NCI-H2171 (cell line): Measurements from ENCODE around the gene FNDC3B.

ENCODE experiments used
- DNase-seq: peaks from one replicate; lab custom pipeline; 2025; lab: John Stamatoyannopoulos, UW

Gene FNDC3B

DNA sequence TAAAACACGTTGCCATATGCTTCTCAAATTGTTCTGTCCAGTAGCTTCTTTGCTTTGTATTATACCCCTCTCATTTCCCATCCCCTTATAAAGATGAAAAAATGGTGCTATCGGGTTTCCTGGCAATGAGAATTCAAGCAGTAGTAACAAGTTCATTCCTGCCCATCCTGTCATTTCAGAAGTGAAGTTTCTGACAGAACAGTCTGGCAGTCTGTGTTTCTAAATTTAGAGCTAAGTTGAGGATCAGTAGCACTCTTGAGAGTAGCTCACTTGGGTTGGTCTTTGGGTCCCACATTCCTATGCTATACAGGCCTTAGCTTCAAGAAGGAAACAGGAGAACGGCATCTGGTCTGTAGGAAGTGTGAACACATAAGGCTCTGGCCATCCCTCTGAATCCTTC, 274.3 kb downstream of the FNDC3B start:
- peak; percentile 81 for DNase-seq

DNA sequence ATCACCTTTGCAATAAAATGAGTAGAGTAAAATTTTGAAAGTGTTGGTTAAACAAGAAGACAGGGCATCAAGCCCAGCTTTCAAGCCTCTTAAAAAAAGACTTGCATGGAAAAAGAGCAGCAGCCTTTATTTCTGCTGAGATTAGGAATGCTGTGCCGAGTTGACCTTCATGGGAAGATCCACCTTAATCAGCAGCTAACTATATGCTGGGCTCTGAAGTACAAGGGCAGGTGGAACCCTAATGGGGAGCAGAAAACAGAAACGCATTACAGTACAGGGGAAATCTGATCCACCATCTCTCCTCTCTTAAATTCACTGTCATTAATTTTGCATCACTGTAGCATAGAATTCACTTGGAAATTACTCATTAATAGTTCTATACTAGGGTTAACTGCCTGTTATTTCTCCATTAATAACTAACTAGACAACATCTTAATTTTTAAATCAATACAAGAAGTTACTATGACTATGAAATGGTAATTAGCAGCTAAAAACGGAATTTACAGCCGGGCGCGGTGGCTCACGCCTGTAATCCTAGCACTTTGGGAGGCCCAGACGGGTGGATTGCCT, 275.3 kb downstream of the FNDC3B start:
- no peak for DNase-seq

DNA sequence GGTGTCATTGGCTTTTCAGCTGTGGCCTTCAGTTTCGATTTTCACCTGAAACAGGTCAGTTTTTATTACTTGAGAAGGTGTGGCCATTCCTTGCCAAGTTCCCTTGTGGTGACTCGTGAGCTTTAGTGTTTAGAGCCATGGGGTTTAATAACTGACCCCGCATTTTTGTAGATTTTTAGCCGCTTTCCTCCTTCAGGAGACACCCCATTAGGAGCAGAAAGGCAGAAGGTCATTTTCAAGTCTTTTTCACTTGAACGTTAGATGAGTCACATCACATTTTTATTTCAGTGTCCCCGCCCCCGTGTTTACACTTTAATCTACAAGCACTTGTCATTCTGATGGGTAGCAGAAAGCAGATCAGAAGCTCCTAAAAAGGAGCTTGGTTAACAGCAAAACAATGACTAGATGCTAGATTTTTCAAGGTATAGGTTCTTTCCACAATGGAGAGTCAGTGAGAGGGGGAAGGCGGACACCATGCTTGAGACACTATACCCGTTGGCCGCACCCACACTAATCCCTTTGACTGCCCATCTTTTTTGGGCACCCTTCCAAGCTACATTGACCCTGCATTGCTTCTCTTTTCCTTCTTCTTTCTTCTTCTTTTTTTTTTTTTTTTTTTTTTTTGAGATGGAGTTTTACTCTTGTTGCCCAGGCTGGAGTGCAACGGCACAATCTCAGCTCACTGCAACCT, 276.2 kb downstream of the FNDC3B start:
- DNase-seq: no peak

DNA sequence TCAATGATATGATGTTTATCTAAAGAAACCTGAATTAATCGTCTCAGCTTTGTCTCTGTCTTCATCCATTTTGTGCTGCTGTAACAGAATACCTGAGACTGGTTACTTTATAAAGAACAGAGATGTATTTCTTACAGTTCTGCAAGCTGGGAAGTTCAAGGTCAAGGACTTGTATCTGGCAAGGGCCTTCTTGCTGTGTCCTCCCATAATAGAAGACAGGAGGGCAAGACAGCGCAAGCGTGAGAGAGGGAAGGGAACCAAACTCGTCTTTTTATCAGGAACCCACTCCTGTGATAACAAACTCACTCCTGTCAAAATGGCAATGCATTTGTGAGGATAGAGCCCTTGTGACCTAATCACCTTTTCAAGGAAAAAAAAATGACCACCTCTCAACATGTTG, 277.4 kb downstream of the FNDC3B start:
- no peak for DNase-seq

DNA sequence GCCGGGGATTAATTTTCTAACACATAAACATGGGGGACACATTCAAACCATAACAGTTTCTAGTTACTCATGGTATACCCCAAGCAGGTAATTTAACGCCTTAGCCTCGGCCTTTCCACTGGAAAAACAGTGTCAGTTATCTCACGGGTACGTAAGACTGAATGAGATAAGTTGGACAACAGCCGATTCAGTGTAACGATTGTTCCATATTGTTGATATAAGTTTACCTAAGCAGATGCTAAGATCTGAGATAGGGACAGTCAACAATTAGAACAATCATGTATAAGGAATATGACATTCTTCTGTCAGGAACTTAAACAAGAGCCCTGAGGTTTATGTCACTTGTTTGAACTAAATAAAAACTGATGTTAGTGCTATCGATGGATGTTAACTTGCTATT, 278.1 kb downstream of the FNDC3B start:
- no peak for DNase-seq

DNA sequence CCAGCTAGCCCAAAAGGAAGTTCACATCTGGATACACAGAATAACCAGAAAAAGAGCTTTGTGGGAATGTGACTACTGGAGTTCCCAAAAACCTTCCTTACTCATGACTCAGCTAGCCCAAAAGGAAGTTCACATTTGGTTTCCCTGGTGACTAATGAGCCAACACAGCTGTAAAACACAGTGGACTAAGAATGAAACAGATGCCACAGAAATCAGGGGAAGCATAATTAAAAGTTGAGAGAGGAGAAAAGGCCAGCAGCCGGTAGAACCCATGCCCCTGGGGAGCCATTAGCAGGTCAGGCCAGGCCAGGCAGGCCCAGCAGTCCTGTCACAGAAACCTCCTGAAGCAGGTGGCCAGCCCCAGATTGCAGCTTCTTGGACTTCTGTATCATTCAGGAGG, 278.6 kb downstream of the FNDC3B start:
- peak; percentile 64 for DNase-seq

DNA sequence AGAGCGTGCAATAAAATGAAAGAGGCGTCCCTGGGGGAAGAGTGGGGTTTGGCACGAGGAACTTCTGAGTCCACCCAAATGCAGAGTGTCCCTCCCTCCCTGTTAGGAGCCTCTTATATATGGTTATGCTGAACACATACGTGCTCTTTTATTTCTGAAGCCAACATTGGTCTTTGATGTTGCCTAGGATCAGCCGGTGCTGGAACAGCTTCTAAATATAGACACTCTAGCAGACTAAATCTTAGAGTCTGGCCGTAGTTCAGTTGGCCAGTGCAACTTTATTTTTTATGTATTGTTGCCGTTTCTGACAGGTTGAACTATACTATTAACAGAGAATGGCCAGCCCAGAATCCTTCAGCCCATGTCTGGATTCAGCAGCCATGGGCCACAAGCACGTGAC, 280.2 kb downstream of the FNDC3B start:
- DNase-seq: no peak

DNA sequence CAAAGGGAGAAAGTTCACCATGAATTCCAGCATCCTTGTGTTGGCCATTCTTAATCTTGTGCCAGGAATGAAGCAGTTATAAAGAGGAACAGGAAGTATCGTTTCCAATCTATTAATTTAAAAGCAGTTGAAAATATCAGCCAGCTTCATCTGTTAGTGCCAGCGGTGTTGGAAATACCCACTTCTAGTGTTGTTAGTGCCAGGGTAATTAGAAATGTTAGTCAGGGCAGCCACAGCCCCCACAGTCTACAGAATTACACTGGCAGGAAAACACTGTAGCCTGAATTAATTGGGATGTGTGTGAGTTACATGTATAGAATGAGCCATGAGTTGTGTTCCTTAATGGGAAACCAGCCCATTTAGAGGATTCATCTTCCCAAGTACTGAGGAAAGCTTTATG, 281.1 kb downstream of the FNDC3B start:
- no peak for DNase-seq

DNA sequence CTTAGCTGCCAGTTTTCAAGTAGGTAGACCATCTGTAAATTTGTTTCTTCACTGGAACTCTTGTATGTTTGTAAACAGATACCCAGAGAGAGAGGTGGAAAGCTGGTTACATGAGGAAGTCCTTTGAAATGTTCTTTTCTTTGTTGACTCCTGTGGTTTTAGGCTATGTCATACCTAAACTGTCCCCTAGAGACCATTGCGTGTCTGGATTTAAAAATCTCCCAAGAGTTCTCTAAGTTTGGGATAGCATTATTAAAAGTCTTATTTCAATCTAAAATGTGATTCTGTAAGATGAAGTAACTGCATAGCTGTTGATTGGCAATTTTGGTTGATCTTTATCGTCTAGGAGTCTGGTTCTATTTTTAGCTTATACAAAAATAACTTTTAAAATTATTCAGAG, 281.7 kb downstream of the FNDC3B start:
- DNase-seq: no peak

DNA sequence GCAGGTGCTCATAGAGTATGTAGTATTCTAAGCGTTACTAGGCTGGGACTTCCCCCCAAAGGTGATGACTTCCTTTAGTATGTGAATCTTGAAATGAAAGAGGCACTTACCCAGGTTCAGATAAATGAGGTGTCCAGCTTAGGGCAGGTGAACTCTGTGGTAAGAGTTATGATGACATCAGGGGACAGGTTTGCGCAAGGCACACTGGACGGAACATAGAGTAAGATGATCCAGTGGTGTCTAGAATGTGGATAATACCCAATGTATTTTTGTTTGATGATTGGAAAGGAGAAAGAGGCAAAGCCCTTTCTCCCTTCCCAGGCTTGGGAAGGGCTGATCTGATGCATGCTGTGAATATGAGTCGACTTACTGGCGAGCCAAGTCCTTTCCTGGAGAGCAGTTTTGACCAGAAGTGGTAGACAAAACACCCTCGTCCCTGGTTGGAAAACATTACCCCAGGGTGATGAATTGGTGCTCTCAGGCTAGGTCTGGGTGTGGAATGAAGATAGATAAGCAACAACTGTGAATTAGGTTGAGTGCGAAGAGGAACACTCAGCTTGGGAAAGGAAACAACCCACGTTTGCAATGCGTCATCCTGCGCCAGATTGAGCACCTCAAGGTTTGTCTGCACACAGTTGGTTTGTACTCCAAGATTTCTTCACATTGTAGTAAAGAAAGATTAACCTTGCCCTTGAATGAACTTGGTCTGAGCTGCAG, 284.7 kb downstream of the FNDC3B start:
- no peak for DNase-seq

DNA sequence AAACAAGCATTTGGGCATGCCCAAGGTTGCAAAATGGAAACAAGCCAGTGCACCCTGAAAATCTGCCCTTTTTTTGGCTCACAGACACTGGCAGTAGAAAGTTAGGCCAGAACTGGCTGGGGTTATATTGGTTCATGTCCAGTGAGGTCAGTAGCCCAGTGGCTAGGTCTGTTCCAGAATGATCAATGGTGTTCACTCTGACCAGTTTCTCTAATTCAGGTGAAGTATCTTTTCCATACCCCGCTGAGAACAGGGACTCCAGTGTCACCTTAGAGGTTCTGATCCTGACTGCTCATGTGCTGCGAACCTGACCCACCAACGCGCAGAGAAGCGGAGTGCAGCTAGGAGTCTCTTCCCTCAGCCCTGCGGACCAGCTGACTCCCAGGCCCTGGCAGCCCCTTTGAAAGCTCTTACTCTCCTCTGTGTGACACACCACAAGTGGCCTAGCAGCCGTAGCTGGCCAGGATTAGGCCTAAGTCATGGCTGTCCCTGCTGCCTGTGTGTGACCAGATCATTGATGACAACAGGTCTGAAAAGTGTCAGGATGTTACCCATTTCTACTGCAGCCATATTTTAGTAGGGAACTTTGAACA, 285.3 kb downstream of the FNDC3B start:
- no peak for DNase-seq

DNA sequence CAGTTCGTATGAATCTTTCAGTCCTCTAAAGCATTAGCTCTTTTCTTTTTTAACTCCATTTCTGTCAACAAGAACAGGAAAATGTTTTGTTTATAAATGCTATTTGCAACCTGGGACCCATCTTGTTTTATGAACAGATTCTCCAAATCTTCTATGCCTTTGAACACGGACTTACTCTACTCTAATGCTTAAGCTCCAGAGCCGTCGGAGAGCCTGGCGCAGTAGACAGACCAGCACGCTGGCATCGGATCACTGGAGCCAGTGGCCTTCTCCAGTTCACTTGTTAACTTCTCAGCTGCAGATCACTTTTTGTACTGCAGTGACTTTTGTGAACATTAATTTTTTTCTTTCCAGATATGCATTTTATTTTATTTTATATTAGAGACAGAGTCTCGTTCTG, 286.1 kb downstream of the FNDC3B start:
- no peak for DNase-seq

DNA sequence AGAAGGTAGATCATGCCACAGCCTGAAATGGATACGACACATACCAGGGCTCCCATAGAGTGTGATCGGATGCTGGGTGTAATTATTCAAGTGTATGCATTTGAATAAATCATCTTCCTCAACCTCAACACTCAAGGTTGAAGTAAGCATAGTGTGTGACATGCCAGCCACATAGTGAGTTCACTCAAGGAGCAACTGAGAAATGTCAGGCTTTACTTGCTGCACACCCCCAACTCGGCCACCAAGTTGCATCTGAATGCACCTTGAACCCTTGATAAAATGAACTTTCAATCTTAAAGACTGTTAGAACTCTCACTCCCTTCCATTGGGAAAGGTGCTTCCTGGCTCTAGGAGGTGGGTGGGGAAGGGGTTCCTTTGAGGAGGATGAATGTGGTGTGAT, 287.6 kb downstream of the FNDC3B start:
- DNase-seq: no peak

DNA sequence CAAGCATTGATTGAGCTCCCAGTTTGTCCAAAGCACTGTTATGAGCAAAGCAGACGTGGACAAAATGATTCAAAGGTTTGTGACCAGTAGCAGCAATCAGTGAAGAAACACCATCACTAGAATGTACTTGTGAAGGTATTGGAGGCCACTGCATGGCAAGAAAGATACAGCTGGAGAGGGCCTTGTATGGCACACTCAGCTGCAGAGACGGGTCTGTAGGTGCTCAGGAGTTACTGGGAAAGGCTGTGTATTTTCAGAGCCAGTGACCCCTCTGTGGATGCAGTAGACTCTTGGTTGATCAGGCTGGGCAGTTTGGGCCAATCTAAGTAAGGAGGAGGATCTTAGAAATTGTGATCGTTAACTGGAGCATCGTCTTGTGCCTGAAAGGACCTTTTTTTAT, 288.9 kb downstream of the FNDC3B start:
- no peak for DNase-seq

DNA sequence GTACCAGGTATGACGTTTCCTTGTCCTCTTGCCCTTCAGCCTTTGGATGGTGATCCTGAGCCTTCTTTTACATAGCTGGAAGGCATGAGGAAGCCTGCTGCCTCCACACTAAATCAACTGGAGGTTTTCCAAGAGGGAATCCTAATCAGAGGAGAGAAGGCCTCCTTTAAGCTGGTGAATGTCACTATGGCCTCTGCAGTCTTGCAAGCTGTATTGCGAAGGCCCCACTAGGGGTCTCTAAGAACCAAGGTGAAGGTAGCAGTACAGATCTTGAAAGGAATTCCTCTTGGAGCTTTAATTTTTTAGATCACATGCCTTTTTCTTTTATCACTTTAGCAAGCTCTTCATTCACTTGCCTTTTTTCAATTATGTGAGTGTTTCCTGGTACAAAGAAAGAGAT, 289.7 kb downstream of the FNDC3B start:
- no peak for DNase-seq

DNA sequence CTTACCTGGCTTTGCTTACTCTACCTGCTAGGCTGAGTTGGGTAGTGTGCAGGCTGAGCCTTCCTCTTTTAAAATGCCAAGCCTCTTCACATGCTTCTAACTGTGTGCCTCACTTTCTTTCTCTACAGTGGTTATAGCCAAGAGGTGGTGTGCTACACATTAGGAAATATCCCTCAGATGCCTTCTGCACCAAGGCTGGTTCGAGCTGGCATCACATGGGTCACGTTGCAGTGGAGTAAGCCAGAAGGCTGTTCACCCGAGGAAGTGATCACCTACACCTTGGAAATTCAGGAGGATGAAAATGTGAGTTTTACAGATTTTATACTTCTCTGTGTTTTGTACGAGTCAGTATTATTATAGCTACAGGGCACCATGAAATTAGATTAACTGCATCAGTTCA, 291.0 kb downstream of the FNDC3B start:
- DNase-seq: no peak

DNA sequence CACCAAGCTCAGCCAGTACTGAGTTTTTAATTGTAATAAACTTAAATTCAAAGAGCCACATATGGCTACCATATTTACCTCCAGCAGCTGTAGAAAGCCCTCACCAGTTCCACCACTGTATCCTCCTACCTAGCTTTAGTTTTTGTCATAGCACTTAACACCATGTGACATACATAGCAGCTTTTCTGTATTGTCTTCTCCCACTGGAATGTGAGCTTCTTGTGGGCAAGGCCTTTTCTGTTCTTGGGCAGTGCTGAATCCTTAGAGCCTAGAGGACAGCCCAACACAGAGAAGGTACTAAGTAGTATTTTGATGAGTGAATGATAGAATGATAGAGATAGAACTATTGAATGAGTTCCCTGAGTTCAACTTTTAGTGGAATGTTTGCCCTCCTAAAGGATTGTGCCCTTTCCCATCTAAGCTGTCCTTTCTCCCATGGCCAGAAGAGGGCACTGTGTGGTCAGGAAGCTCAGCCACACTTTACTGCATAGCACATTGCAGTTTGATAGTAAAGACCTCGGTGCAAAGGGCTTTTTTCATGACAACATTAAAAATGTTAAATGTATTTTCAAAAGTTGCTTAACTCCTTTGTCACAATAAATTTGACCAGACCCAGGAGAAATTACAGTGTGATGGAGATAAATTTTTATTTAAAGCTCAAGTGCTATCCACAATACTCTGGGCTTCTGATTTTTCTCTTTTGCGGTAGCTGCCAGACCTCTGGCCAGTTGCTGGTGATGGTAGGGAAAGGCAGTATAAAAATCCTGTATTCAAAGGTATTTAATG, 293.1 kb downstream of the FNDC3B start:
- peak; percentile 28 for DNase-seq

DNA sequence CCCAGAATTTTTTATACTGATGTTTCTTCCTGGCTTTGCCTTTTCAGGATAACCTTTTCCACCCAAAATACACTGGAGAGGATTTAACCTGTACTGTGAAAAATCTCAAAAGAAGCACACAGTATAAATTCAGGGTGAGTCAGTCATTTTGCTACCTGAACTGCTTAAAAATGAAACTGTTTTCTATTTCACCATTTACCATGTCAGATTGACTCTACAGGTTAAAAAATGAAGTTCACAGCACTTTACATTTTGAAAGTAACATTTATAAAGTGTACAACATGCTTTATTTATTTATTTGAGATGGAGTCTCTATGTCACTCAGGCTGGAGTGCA, 293.6 kb downstream of the FNDC3B start:
- no peak for DNase-seq

DNA sequence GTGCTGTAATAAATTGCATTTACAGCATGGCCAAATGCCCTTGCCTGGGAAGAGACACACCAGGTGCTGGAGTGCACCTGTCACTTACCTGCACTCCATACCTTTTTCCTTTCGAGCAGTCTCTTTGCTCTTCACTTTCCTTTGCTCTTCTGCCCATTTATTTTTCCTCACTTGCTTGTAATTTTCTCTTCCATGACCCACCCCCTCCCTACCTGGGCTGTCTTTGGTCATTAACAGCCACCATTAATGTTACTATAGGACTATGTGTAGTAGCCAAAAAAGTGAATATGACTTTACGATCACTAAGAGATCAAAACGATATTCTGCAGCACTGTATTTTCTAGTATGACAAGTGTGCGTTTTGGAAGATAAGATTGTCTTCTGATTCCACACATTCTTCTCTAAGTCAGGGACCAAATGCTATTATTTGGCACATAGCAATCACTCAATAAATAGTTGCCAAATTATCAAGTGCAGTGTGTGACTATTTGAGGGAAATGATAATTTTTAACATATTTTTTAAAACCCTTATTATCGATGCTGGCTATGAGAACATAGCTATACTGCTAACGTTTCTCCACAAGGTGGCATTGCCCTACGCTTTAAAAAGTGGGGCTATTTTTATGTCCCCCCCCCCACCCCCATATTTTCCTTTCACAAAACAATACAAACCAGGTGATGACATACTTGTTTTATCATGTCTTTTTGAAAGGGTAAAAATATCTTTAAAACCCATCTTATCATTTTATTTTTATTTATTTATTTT, 294.5 kb downstream of the FNDC3B start:
- no peak for DNase-seq

DNA sequence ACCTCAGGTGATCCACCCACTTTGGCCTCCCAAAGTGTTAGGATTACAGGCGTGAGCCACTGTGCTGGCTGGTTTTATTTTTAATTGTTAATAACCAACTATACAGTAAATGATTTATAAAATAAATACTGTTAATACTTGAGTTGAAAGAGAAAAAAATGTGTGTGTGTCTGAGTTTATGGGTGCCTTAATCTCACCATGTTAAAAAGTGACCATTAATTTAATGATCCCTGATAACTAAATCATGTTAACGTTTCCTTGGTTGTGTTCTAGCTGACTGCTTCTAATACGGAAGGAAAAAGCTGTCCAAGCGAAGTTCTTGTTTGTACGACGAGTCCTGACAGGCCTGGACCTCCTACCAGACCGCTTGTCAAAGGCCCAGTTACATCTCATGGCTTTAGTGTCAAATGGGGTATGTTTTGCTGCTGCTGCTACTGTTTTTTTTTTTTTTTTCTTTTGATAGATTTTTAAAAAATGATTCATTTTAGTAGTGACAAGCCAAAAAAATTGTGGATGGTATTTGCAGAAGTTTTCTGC, 295.4 kb downstream of the FNDC3B start:
- no peak for DNase-seq

DNA sequence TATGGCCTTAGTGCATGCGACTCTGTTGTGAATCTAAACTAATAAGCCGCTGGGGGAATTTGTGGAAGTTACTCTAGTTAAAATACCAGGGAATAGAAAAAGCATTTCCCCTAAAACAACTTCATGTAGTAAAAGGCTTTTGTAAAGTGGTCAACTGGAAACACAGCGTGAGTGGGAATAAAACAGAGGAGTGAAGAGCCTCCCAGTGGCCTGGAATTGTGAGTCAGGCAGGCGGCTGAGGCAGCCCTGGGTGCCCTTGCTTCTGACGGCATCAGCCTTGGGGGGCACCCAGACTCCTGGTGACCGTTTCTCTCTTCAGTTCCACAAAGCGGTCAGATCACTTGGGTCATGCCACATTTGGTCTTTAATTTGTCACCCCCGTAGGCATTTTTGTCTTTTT, 300.5 kb downstream of the FNDC3B start:
- DNase-seq: no peak

DNA sequence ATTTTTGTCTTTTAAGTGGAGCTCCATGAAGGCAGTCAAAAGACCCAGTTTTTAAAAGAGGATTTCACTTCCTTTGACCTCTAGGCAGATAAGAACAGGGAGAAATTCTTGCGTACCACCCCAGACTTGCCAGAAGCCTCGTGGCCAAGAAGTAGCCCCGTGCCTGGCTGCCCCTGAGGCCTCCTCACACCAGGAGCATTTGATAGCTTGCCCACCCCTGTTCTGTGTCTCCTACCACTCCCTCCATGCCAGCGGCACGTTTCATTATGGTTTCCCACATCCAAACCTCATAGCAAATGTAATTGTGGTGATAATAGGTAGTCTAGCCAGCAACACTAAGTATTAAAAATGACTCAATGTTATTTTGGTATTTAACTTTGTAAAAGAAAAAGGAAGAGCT, 301.2 kb downstream of the FNDC3B start:
- no peak for DNase-seq
